ENCODE measurements around the gene USB1.

Gene USB1, protein sequence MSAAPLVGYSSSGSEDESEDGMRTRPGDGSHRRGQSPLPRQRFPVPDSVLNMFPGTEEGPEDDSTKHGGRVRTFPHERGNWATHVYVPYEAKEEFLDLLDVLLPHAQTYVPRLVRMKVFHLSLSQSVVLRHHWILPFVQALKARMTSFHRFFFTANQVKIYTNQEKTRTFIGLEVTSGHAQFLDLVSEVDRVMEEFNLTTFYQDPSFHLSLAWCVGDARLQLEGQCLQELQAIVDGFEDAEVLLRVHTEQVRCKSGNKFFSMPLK

DNA sequence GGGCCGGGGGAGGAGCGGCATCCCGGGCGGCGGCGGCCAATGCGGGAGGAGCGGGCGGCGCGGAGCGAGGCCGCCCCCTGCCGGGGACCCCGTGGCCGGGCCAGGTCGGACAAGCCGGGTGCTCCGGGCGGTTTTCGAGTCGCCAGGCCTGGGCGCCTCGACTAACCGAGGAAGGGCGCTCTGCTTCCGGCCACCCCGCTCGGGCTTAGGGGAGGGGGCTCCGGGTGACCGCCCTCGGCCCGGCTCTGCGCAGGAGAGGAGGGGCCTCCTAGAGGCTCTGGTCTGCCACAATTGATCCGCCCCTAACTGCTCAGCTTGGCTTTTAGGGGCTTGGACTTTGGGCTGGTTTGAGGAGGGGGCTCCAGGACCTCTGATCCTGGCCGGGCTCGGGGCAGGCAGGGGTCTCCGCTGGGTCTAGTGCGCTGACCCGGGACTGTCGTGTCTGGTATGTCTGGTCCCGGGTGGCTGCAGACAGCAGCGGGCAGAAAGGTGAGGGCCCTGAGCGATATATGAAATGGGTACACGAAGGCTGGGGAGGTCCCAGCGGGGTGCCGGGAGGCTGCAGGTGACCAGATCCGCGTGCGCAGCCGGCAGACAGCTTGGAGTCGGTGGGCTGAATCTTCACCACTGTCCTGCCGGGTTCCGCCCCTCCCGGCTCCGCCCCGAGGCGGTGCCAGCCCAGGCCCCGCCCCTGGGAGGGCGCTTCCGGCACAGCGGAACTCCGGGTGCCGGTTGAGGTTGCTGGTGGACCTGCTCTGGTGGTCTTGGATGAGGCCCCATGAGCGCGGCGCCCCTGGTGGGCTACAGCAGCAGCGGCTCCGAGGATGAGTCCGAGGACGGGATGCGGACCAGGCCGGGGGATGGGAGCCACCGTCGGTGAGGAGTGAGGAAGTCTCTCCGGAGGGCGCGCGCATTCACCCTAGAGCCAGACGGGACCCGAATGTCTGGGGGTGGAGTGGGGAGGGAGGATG, at the start of gene USB1:
Gene USB1, plus strand, starts transcription at position 702 of the 971 bp plus-strand sequence. Its CDS starts 77 bp downstream, at position 779.
- peak; percentile 97 for DNase-seq (ENCODE audit: low spot score)

DNA sequence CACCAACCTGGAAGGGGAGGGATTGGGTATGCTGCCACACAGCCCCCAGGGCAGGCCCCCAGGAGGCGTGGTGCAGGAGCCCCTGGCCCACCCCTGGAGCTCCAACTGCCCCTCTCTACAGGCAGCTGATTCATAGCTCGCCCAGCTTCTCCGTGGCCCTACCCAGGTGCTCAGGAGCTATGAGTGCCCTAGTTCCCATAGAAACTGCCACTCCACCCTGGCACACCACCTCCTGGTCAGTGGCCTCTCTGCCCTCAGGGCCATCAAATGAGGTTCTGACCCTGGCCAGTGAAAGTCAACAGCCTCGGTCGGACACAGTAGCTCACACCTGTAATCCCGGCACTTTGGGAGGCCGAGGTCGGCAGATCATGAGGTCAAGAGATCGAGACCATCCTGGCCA, 48.3 kb upstream of the USB1 start:
- DNase-seq (ENCODE audit: low spot score): no peak

DNA sequence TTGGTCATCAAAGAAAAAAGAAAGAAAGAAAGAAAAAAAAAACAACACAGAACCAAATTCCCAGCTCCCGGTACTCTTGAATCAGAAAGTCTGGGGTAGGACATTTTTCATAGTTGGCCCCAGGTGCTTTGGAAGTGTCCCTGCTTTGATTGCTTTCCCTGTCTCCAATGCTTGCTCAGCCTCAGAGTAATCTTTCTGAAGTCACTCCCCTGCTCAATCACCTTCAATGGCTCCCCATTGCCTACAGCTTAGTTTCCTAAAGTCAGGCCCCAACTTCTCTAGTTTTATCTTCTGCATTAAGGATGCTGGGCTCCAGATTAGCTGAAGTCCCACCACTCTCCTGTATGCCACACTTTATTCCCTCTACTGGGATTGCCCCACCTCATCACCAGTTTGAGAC, 47.4 kb upstream of the USB1 start:
- DNase-seq (ENCODE audit: low spot score): no peak

DNA sequence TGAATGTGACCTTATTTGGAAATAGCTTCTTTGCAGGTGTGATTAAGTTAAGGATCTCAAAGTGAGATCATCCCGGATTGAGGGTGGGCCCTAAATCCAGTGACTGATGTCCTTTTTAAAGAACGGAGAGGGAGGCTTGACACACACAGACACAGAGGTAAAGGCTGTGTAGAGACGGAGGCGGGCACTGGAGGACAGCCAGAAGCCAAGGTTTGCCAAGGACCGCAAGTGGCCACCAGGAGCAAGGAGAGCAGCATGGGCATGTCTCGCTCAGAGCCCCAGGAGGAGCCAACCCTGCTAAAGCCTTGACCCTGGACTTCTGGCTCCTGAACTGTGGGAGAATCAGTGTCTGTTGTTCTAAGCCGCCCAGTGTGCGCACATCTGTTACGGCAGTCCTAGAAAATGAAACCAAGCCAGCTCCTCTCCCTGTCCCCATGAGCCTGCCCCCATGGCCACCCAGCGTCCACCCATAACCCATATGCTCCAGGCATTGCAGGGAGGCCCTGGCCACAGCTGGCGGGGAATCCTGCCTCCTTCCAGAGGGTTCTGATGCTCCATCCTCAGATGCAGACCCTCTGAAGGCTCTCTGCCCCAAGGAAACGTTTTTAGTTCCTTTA, 45.5 kb upstream of the USB1 start:
- DNase-seq (ENCODE audit: low spot score): peak; percentile 49

DNA sequence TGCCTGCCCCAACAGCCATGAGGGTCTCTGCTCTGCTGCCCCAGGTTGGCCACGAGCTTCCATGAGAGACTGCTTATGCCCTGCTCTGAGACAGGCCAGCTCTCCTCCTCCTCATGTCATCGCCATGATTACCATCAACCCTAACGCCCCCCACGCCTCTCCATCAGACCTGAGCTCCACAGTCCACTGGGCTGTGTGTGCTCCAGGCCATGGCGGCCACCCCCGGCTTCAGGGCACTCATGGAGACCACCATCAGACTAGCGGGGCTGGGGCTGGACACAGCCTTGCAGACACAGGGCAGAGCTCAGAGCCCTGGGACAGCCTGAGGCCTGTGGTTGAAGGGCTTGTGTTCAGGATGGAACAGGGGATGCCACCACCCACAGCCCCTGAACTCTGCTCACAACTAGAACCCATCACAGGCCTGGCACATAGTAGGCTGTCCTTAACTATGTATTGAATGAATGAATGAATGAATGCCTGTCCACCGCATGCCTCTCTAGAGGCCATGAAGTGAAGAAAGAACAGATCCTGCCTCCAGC, 44.9 kb upstream of the USB1 start:
- no peak for DNase-seq (ENCODE audit: low spot score)

DNA sequence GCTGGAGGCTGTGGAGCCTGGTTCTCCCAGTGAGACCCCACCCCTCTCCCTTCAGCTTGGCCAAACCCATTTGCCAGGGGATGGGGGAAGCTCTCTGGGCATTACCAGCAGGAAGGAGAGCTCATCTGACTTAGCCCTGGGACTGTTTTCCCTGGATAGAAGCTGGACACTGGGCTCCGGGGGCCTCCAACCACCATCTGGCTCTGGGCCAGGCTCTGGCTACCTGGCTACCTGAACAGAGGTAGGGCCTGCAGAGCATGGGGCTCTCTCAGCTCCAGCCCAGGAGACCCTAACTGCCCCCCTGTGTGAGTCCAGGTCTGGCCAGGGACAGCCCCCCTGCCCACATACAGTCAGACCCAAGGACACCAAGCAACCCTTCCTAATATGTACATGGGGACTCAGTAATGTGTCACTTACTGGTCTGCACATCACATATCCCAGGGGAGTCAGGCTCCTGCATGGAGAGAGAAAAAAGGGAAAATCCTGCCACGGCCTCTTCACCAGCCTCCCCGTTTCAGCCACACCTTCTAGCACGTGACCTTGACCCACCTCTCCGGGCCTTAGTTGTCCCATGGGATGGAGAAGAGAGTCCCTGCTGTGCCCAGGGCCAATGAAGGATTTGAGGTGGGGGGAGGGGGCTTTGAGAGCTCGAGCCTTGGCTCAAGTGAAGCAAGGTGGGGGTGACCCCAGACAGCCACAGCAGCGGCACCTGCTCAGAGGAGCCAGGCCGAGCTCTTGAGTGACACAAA, 44.1 kb upstream of the USB1 start:
- DNase-seq (ENCODE audit: low spot score): no peak

DNA sequence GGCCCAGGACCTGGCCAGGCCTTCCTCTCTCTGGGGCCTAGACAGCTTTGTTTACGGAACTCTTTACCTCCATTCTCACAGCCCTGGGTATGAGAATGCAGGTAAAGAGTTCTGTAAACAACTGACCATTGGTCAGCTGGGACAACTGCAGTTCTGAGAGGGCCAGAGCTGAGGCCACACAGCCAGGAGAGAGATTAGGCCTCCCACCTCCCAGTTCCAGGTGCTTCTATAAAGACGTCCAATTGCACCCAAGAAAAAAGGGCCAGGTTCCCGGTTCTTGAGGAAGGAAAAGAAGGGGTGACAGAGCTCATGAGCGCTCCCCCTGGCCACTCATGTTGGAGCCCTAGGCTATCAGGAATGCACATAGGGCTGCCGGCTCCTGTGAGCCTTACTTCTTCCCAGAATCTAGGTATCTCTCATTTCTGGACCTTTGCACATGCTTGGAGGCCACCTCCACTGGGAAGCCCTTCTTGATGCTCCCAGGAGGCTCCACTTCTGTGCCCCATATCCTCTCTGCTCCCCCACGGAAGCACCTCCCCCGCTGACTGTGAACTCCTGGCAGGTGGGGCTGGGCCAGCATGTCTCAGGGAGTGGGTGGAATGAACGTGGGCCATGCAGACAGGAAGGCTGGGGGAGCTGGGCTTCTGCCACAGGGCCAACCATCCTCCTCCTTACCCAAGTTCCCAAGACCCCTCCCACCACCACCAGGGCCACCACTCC, 43.4 kb upstream of the USB1 start:
- DNase-seq (ENCODE audit: low spot score): no peak

DNA sequence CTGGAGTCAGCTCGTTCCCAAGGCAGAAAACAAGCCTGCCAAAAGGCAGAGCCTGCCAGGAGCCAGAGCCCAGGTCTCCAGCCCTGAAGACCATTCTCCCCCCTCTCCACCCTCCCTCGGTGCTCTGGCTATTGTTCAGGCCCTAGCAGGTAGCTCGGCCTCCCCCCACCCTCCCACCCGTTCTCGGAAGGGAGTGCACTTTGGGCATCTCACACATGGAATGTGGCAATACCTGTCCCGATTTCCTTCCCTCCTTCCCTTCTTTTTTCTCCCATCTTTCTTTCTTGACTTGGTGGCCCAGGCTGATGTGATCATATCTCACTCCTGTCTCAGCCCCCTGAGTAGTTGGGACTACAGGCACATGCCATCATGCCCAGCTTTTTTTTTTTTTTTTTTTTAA, 42.7 kb upstream of the USB1 start:
- no peak for DNase-seq (ENCODE audit: low spot score)

DNA sequence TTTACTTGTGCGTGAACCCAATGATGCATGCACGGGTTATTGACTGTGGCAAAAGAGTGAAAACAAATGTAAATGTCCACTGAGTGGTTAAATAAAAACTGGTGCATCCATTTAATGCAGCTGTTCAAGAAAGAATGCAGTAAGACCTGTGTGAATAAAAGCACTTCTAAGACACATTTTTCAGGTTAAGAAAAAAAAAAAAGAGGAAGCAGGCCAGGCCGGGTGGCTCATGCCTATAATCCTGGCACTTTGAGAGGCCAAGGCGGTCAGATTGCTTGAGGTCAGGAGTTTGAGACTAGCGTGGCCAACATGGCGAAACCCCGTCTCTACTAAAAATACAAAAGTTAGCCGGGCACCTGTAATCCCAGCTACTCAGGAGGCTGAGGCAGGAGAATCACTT, 42.1 kb upstream of the USB1 start:
- no peak for DNase-seq (ENCODE audit: low spot score)

DNA sequence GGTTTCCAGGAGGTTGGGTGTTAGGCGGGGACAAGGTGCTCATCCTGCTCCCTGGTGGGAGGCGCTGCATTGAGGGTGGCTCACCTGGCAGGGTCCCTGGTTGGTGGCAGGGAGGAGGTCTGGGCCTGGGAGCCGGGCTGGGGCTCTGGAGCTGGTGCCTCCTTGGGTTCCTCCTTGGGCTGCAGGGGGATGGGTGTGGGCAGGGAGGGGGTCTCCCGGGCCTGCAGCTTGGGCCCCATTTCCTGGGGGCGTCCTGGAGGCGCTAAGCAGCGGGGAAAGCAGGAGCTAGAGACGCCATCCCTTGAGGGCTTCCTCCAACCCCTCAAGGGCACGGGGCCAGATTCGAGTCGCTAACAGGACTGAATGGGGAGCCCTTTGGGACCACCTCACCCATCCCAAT, 41.4 kb upstream of the USB1 start:
- DNase-seq (ENCODE audit: low spot score): no peak

DNA sequence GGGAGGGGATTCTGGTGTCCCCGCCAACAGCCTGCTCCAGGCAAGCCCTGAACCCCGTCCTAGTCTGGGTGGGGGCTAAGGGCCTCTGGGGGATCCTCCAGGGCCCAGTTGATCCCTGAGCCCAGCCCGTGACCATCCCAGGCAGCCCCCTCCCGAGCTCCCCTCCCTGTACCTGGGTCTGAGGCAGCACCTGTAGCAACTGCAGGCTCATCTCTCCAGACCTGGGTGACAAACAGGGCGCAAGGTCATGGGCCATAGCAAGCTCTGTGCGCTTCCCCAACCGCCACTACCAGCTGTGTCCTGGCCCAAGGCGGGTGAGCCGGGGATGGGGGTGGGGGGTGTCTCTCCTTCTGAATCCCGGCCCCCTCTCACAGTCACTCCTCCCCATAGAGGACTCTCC, 40.9 kb upstream of the USB1 start:
- no peak for DNase-seq (ENCODE audit: low spot score)

DNA sequence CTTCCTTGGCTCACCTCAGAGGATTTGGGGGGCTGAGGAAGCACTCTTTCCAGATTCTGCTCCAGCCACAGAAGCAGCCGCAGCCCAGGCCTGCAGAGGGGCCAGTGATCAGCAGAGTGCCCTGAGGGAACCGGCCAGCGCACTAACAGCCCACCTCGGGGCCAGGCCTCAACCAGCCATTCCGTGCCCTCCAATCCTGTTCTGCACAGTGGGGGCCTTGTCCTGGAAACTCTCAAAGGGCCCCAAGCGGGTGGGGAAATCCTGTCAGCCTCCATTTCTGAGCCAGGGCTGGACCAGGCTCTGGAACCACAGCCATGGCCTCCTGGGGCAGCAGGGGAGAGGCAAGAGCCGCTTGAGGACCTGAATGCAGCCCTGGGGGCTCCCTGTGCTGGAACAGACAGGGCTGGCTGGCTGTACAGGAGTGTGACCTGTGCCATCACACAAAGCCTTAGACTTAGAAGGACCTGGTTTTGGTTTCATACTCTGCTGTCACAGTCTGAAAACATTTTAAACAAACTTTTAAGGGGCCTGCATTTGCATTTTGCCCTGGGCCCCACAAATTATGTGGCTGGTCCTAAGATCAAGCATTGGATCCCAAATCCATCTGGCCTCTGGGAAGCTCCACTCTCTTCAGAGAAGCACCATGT, 40.3 kb upstream of the USB1 start:
- DNase-seq (ENCODE audit: low spot score): no peak

DNA sequence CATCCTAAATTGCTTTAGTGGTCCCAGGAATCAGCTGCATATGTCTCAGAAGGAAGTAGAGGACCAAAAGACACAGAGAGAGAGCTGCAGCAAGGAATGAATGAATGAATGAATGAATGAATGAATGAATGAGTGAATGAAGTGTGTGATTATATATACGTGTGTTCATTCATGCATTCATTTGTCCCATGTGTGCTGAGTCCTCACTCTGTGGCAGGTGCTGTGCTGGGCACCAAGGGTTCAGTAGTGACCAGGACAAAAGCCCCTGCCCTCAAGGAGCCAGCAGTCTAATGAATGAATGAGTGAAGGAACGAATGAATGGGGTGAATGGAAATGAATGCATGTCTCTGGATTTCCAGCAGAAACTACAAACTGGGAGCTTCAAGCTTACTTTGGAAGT, 39.7 kb upstream of the USB1 start:
- no peak for DNase-seq (ENCODE audit: low spot score)

DNA sequence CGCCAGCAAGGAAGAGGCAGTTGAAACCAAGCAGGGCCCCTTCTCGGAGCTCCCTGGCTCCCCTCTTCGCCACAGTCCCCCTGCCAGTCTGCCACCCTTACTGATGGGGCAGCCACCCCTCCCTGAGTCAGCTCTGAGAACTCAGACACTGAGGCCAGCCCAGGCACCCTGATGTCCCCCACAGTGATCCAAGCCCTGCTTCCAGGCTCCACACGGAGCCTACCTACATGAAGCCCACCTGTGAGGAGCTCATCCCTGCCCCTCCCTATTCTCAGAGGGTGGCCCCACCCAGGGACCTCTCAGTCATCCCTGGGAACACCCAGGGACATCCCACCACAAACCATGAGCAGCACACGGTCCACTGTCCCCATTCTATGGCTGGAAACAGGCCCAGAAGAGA, 39.2 kb upstream of the USB1 start:
- DNase-seq (ENCODE audit: low spot score): no peak

DNA sequence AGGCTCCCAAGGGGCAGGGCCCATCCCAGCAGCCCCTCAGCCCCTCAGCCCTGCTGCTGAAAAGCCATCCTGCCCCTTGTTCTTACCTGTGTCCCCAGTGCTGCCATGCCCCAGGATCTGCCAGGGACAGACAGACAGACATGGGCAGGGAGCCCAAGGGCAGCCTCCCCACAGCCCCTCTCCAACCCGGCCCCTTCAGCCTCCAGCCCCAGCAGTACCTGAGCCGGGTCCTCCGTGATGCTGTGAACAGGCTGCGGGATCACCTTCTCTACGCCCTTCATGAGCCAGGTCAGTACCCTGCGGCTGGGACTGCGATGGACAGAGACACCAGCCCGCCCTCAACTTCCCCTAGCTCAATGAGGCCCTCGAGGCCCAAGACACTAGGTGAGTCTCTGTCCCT, 38.5 kb upstream of the USB1 start:
- DNase-seq (ENCODE audit: low spot score): no peak

DNA sequence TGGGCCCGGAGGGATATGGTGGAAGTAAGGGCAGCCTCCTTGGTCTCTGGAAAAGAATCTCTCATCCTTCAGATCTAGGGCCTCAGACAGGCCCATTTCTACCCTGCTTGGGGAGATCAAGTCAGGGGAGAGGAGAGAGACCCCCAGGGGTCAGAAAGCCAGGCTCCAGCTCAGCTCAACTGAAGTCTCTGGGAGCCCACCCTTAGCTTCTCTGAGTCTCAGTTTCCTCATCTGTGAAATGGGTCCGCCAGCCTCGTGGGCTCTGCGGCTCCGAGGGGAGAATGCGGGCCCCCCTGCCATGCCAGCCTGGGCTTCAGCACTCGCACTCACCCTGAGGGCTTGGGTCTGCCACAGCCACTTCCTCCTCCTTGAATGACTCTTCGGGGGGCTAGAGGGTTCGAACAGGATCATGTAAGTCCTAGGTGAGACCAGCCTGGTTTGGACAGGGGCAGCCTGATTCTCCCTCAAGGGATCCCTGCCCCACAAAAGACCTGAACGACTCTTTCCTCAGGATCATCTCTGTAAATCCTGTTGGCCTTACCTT, 37.0 kb upstream of the USB1 start:
- no peak for DNase-seq (ENCODE audit: low spot score)

DNA sequence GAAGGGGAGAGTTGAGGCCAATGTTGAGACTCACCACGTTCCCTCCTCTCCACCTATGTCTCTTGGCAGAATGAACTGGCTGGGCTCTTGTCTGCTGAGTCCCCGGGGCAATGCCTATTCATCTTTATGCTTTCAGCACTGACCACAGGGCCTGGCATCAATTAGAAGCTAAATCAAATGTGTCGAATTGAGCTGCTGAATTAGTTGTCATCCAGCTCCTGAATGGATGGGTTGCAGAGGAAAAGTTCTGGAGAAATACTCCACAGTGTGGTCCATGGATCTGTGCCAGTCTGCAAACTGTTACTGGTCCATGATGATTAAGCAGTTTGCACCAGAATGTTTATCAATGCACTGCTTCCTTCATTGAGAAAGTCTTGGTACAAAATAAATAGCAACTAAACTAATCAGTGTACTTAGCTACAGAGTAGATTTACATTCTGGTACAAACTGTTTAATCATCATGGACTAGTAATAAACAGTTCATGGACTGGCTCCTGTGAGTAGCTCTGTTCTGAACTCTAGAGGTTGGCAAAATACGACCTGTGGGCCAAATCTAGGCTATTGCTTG, 34.9 kb upstream of the USB1 start:
- no peak for DNase-seq (ENCODE audit: low spot score)

DNA sequence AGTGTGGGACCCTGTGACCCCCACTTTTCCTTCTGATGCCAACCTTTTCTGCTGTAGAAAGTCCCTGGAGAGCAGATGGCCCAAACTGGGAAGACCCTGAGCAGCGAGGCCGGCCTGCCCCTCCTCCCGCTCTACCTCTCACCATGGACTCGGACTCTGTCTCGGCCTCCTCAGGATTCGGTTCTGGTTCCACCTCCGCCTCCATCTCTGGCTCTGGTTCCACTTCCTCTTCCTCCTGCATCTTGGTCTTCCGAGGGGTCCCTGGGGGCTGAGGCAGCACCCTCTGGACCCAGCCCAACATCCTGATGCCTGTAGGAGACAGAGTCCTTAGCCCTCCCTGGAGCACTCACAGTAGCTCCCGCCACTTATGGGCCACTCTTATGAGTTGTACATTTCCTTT, 34.2 kb upstream of the USB1 start:
- no peak for DNase-seq (ENCODE audit: low spot score)

DNA sequence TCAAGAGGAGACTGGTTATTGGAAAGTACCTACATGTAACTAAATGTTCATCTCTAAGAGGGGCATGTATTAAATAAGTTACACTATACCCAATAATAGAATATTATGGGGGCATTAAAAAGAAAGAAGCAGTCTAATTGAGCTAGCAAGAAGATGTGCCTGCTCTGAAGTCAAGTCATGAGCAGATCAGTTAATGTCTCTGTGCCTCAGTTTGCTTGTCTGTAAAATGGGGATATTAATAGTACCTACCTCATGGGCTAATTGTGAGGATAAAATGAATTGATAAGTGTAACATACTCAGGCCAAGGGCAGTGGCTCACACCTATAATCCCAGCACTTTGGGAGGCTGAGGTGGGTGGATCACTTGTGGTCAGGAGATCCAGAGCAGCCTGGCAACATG, 33.3 kb upstream of the USB1 start:
- DNase-seq (ENCODE audit: low spot score): no peak

DNA sequence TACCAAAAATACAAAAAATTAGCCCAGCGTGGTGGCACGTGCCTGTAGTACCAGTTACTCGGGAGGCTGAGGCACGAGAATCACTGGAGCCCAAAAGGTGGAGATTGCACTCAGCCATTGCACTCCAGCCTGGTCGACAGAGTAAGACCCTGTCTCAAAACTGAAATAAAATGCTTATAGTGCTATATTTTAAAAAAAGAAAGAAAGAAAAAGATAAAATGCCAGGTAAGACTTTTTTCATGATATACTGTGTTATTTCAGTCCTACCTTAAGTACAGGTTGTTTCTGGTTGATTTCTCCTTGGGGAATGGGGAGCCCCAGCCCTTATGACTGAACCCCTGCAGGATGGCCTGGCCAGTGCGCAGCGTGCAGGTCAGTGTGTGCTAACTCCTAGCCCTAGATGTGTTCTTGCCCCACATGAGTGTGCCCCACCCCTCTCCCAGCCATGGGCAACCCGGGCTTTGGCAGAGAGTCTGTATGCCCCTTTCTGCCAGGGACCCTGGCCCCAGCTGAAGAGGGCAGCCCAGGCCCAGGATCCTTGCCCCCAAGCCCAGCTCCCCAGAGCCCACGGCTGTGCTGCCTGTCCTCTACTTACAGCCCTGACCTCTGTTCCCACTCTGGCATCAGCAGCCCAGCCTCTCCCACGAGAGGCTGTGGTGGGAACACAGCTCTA, 31.6 kb upstream of the USB1 start:
- DNase-seq (ENCODE audit: low spot score): no peak
